IPS-15b (cell line): ENCODE data around the gene PHKB.

Experiments
- H3K27me3 ChIP-seq: one replicate; pipeline ENCODE4 v1.6.1; 2013; ENCODE audit warnings: low read length; ENCODE audit not compliant: control insufficient read depth, insufficient read depth
- H3K36me3 ChIP-seq: one replicate; pipeline ENCODE4 v1.6.1; 2013; ENCODE audit warnings: low read length; ENCODE audit not compliant: control insufficient read depth, insufficient read depth
- H3K4me1 ChIP-seq: one replicate; pipeline ENCODE4 v1.6.1; 2013; ENCODE audit warnings: mild to moderate bottlenecking, low read length; ENCODE audit not compliant: control insufficient read depth, insufficient read depth
- H3K4me3 ChIP-seq: one replicate; pipeline ENCODE4 v1.5.1; 2013; ENCODE audit warnings: low read depth, low read length
- H3K9ac ChIP-seq: one replicate; pipeline ENCODE4 v1.6.1; 2013; ENCODE audit warnings: low read depth, mild to moderate bottlenecking, low read length
- H3K9me3 ChIP-seq: one replicate; pipeline ENCODE4 v1.6.1; 2013; ENCODE audit warnings: mild to moderate bottlenecking, low read length; ENCODE audit not compliant: control insufficient read depth, insufficient read depth

PHKB gene

GRCh38 chr16:47613251-47613650 lies 152.1 kb downstream of the PHKB start:
- H3K9me3 ChIP-seq = no peaks in the 10 kb centered on the region
- H3K9ac ChIP-seq = no peak overlapping the region
- no peaks in the 10 kb centered on the region for H3K27me3 ChIP-seq
- H3K4me1 ChIP-seq = no peaks in the 10 kb centered on the region
- H3K4me3 ChIP-seq = no peak overlapping the region
- no peaks in the 10 kb centered on the region for H3K36me3 ChIP-seq

- Histone ChIP-seq H3K36me3 (no peaks in the 10 kb centered on the region), H3K4me3 (no peak overlapping the region), H3K27me3 (no peaks in the 10 kb centered on the region), H3K4me1 (no peaks in the 10 kb centered on the region), H3K9ac (no peak overlapping the region), H3K9me3 (no peaks in the 10 kb centered on the region)
Measured at GRCh38 chr16:47617732-47618131, 156.6 kb downstream of the PHKB start.

GRCh38 chr16:47622451-47623176 lies 161.5 kb downstream of the PHKB start:
- Histone ChIP-seq H3K9me3 (no peaks in the 10 kb centered on the region), H3K9ac (no peak overlapping the region), H3K4me1 (peaks cover 5% of the 10 kb centered on the region), H3K36me3 (no peaks in the 10 kb centered on the region), H3K27me3 (no peaks in the 10 kb centered on the region), H3K4me3 (no peak overlapping the region)

- no peak overlapping the region for H3K9ac ChIP-seq
- no peaks in the 10 kb centered on the region for H3K36me3 ChIP-seq
- H3K27me3 ChIP-seq = no peaks in the 10 kb centered on the region
- no peak overlapping the region for H3K4me3 ChIP-seq
- H3K4me1 ChIP-seq = peaks cover 5% of the 10 kb centered on the region
- no peaks in the 10 kb centered on the region for H3K9me3 ChIP-seq
Measured at GRCh38 chr16:47624563-47624962, 163.4 kb downstream of the PHKB start.

- Histone ChIP-seq H3K9me3 (no peaks in the 10 kb centered on the region), H3K36me3 (no peaks in the 10 kb centered on the region), H3K9ac (no peak overlapping the region), H3K27me3 (no peaks in the 10 kb centered on the region), H3K4me1 (peaks cover 5% of the 10 kb centered on the region), H3K4me3 (no peak overlapping the region)
Measured at GRCh38 chr16:47625115-47625567, 164.0 kb downstream of the PHKB start.

- H3K27me3 ChIP-seq = no peaks in the 10 kb centered on the region
- H3K9ac ChIP-seq = no peak overlapping the region
- no peaks in the 10 kb centered on the region for H3K9me3 ChIP-seq
- H3K4me1 ChIP-seq = peaks cover 7% of the 10 kb centered on the region
- H3K4me3 ChIP-seq = no peak overlapping the region
- no peaks in the 10 kb centered on the region for H3K36me3 ChIP-seq
Measured at GRCh38 chr16:47626246-47626645, 165.1 kb downstream of the PHKB start.

GRCh38 chr16:47627085-47627639 lies 166.0 kb downstream of the PHKB start:
- Histone ChIP-seq H3K27me3 (no peaks in the 10 kb centered on the region), H3K9me3 (no peaks in the 10 kb centered on the region), H3K9ac (no peak overlapping the region), H3K4me1 (peaks cover 7% of the 10 kb centered on the region), H3K4me3 (no peak overlapping the region), H3K36me3 (no peaks in the 10 kb centered on the region)

- H3K36me3 ChIP-seq = no peaks in the 10 kb centered on the region
- no peaks in the 10 kb centered on the region for H3K9me3 ChIP-seq
- H3K4me3 ChIP-seq = no peak overlapping the region
- H3K9ac ChIP-seq = no peak overlapping the region
- peaks cover 7% of the 10 kb centered on the region for H3K4me1 ChIP-seq
- H3K27me3 ChIP-seq = no peaks in the 10 kb centered on the region
Measured at GRCh38 chr16:47627721-47628120, 166.6 kb downstream of the PHKB start.

- Histone ChIP-seq H3K9ac (no peak overlapping the region), H3K36me3 (no peaks in the 10 kb centered on the region), H3K4me1 (peaks cover 7% of the 10 kb centered on the region), H3K9me3 (no peaks in the 10 kb centered on the region), H3K27me3 (no peaks in the 10 kb centered on the region), H3K4me3 (no peak overlapping the region)
Measured at GRCh38 chr16:47631131-47631530, 170.0 kb downstream of the PHKB start.

GRCh38 chr16:47634126-47634525 lies 173.0 kb downstream of the PHKB start:
- H3K36me3 ChIP-seq = no peaks in the 10 kb centered on the region
- no peaks in the 10 kb centered on the region for H3K27me3 ChIP-seq
- H3K9me3 ChIP-seq = no peaks in the 10 kb centered on the region
- peaks cover 3% of the 10 kb centered on the region for H3K4me1 ChIP-seq
- H3K4me3 ChIP-seq = no peak overlapping the region
- no peak overlapping the region for H3K9ac ChIP-seq

GRCh38 chr16:47634727-47635126 lies 173.6 kb downstream of the PHKB start:
- Histone ChIP-seq H3K4me1 (peaks cover 3% of the 10 kb centered on the region), H3K36me3 (no peaks in the 10 kb centered on the region), H3K9me3 (no peaks in the 10 kb centered on the region), H3K4me3 (no peak overlapping the region), H3K27me3 (no peaks in the 10 kb centered on the region), H3K9ac (no peak overlapping the region)

GRCh38 chr16:47636501-47637099 lies 175.5 kb downstream of the PHKB start:
- Histone ChIP-seq H3K27me3 (no peaks in the 10 kb centered on the region), H3K9me3 (no peaks in the 10 kb centered on the region), H3K36me3 (no peaks in the 10 kb centered on the region)

More at GRCh38 chr16:47636501-47637099, 175.5 kb downstream of the PHKB start:
- Histone ChIP-seq H3K4me3 (no peak overlapping the region), H3K9ac (no peak overlapping the region), H3K4me1 (no peaks in the 10 kb centered on the region)
